GM12878 (cell line): ENCODE results near the gene SNHG17.

Experiments used
- CEBPB ChIP-seq, 2 experiments: fragments of 150-350 bp in 1 of 2; IDR thresholded peaks; 2 replicates each; pipeline ENCODE4 v1.6.1; 2012 to 2014; ENCODE audit warnings: low read depth in 2 of 2, low read length in 2 of 2, borderline replicate concordance in 1 of 2, inconsistent platforms in 1 of 2
- KDM1A ChIP-seq: fragments of 200-600 bp; sonication (generic); IDR thresholded peaks from 2 replicates; pipeline ENCODE4 v1.6.1; 2016; ENCODE audit warnings: borderline replicate concordance
- NFYB ChIP-seq: IDR thresholded peaks from 2 replicates; pipeline ENCODE4 v1.6.1; 2011; ENCODE audit warnings: low read depth, mild to moderate bottlenecking, low read length, improper control_type of control experiment, moderate library complexity; ENCODE audit not compliant: insufficient read depth
- POLR2A ChIP-seq: IDR thresholded peaks from 2 replicates; pipeline ENCODE4 v1.6.1; 2011; ENCODE audit warnings: low read depth, mild to moderate bottlenecking, low read length
- POLR2AphosphoS5 ChIP-seq: IDR thresholded peaks from 2 replicates; pipeline ENCODE4 v1.6.1; 2011; ENCODE audit warnings: mild to moderate bottlenecking, low read length, inconsistent platforms
- SMC3 ChIP-seq: IDR thresholded peaks from 2 replicates; pipeline ENCODE4 v1.6.1; 2011; ENCODE audit warnings: low read length, improper control_type of control experiment, borderline replicate concordance
- SP1 ChIP-seq: IDR thresholded peaks from one replicate; pipeline ENCODE4 v1.6.1; 2011; ENCODE audit warnings: low read depth, low read length
- SRF ChIP-seq, 2 experiments: IDR thresholded peaks; 2 replicates each; pipeline ENCODE4 v1.6.1; 2011; ENCODE audit warnings: low read depth in 2 of 2, low read length in 2 of 2, mild to moderate bottlenecking in 1 of 2, moderate library complexity in 1 of 2
- YY1 ChIP-seq: IDR thresholded peaks from 2 replicates; pipeline ENCODE4 v1.6.1; 2011; ENCODE audit warnings: low read depth, mild to moderate bottlenecking, low read length
- TF ChIP-seq, protein P1 (sequence below), 3 experiments: IDR thresholded peaks in 2 of 3; conservative IDR thresholded peaks in 1 of 3; 2 replicates each; pipeline ENCODE4 v1.5.1; 2011; ENCODE audit warnings: low read depth in 3 of 3, low read length in 3 of 3, mild to moderate bottlenecking in 3 of 3, control low read depth in 2 of 3, moderate library complexity in 2 of 3, inconsistent platforms in 1 of 3, mixed read lengths in 1 of 3; ENCODE audit not compliant: control insufficient read depth in 2 of 3, insufficient read depth in 1 of 3; ENCODE audit errors: extremely low read depth in 1 of 3
- TF ChIP-seq, protein P2 (sequence below): fragments of 450-650 bp; IDR thresholded peaks from 2 replicates; pipeline ENCODE4 v1.6.1; 2017; ENCODE audit warnings: mild to moderate bottlenecking

GRCh38 chr20:38434301-38434741 lies 807 bp downstream of the SNHG17 start:
- no peak; the same call in 1 of the 2 replicates for TF ChIP-seq POLR2AphosphoS5
- TF ChIP-seq, protein P1, sequence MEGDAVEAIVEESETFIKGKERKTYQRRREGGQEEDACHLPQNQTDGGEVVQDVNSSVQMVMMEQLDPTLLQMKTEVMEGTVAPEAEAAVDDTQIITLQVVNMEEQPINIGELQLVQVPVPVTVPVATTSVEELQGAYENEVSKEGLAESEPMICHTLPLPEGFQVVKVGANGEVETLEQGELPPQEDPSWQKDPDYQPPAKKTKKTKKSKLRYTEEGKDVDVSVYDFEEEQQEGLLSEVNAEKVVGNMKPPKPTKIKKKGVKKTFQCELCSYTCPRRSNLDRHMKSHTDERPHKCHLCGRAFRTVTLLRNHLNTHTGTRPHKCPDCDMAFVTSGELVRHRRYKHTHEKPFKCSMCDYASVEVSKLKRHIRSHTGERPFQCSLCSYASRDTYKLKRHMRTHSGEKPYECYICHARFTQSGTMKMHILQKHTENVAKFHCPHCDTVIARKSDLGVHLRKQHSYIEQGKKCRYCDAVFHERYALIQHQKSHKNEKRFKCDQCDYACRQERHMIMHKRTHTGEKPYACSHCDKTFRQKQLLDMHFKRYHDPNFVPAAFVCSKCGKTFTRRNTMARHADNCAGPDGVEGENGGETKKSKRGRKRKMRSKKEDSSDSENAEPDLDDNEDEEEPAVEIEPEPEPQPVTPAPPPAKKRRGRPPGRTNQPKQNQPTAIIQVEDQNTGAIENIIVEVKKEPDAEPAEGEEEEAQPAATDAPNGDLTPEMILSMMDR (IDR thresholded peaks at IDR 0.05 in 2 of 3, conservative IDR thresholded peaks at IDR 0.05 in 1 of 3; ENCODE audit: control insufficient read depth in 2 of 3, extremely low read depth in 1 of 3, insufficient read depth in 1 of 3, low read depth in 3 of 3, low read length in 3 of 3) = no peak
- no peak for TF ChIP-seq YY1
- TF ChIP-seq, protein P2, sequence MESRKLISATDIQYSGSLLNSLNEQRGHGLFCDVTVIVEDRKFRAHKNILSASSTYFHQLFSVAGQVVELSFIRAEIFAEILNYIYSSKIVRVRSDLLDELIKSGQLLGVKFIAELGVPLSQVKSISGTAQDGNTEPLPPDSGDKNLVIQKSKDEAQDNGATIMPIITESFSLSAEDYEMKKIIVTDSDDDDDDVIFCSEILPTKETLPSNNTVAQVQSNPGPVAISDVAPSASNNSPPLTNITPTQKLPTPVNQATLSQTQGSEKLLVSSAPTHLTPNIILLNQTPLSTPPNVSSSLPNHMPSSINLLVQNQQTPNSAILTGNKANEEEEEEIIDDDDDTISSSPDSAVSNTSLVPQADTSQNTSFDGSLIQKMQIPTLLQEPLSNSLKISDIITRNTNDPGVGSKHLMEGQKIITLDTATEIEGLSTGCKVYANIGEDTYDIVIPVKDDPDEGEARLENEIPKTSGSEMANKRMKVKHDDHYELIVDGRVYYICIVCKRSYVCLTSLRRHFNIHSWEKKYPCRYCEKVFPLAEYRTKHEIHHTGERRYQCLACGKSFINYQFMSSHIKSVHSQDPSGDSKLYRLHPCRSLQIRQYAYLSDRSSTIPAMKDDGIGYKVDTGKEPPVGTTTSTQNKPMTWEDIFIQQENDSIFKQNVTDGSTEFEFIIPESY = no peak
- TF ChIP-seq POLR2A = peak; percentile 44; the same call in 1 of the 2 replicates
- no peak for TF ChIP-seq NFYB
- no peak for TF ChIP-seq KDM1A
- TF ChIP-seq SMC3 = no peak
- no peak for TF ChIP-seq CEBPB (IDR thresholded peaks at IDR 0.05; ENCODE audit: borderline replicate concordance in 1 of 2, low read depth in 2 of 2, low read length in 2 of 2)
- no peak for TF ChIP-seq SP1
- TF ChIP-seq SRF (IDR thresholded peaks at IDR 0.05; ENCODE audit: low read depth in 2 of 2, low read length in 2 of 2) = no peak
